ENCODE data around the gene SORCS1.

The SORCS1 gene

DNA sequence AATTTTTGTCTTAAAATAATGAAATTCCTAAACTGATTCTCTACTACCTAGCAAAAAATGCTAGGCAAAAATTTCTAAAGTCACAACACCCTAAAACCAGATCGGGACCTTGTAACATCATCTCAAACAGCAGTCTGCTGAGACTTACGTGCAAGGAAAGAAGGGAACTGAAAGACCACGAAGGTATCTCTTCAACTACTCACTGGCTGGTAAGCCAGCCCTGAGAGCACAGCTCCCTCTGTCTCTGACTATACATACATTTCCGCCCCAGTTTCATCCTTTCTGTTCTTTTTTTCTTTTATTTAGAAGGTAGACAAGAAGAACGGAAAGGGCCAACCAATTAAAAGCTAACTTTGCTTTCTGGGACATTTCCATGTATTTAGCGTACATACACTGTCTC lies 15.6 kb downstream of the SORCS1 start:
- DNase-seq (ENCODE audit: low read depth), result no peak
- TF ChIP-seq, protein P1, sequence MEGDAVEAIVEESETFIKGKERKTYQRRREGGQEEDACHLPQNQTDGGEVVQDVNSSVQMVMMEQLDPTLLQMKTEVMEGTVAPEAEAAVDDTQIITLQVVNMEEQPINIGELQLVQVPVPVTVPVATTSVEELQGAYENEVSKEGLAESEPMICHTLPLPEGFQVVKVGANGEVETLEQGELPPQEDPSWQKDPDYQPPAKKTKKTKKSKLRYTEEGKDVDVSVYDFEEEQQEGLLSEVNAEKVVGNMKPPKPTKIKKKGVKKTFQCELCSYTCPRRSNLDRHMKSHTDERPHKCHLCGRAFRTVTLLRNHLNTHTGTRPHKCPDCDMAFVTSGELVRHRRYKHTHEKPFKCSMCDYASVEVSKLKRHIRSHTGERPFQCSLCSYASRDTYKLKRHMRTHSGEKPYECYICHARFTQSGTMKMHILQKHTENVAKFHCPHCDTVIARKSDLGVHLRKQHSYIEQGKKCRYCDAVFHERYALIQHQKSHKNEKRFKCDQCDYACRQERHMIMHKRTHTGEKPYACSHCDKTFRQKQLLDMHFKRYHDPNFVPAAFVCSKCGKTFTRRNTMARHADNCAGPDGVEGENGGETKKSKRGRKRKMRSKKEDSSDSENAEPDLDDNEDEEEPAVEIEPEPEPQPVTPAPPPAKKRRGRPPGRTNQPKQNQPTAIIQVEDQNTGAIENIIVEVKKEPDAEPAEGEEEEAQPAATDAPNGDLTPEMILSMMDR (IDR thresholded peaks at IDR 0.05; ENCODE audit: control insufficient read depth, extremely low read depth, insufficient read depth), result no peak
- no peak overlapping the region for H3K4me3 ChIP-seq (ENCODE audit: low read depth, low read length)

DNA sequence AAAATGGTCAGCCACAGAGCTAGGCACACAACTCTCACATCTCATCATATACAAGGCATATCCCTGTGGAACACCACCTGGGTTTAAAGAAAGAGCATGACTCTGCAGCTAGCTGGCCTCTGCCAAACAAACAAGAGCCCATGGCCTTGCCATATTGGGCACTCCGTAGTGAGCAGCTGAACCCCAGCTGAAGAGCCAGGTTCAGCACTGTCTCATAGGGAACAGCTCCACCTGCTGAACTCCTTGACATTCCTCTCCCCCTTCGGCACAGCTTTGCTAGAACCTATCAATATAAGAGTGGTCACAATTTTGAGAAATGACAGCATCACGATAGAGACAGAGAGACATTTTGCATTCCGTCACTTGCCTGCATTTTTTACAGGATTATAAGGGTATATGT lies 20.0 kb downstream of the SORCS1 start:
- TF ChIP-seq, protein P1 (IDR thresholded peaks at IDR 0.05; ENCODE audit: control insufficient read depth, extremely low read depth, insufficient read depth), result no peak
- DNase-seq (ENCODE audit: low read depth), result no peak
- no peak overlapping the region for H3K4me3 ChIP-seq (ENCODE audit: low read depth, low read length)

DNA sequence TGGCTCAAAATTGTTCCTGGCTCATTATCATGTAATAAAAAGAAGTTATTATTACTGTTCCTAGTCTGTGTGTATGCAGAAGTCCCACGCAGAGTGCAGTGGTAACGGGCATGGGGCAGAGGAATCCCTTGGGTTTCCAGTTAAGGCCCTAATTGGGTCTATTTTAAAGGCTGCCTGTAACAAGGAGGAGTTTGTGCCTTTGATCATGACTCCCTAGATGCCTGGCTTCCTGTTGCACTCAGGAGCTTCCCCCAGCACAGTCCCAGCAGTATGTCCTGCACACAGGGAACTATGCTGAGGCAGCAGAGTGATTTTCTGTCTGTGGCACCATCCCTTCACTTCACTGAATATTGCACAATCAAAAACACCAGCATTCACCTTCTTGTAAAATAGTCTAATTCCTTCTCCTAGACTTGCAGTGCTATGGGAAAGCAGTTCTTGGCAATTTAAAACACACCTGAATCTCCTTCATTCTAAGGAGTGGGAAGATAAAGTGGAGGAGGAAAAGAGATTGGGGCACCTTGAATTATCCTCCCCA lies 22.9 kb downstream of the SORCS1 start:
- TF ChIP-seq, protein P1 (IDR thresholded peaks at IDR 0.05; ENCODE audit: control insufficient read depth, extremely low read depth, insufficient read depth), result no peak
- DNase-seq (ENCODE audit: low read depth), result no peak
- no peak overlapping the region for H3K4me3 ChIP-seq (ENCODE audit: low read depth, low read length)

DNA sequence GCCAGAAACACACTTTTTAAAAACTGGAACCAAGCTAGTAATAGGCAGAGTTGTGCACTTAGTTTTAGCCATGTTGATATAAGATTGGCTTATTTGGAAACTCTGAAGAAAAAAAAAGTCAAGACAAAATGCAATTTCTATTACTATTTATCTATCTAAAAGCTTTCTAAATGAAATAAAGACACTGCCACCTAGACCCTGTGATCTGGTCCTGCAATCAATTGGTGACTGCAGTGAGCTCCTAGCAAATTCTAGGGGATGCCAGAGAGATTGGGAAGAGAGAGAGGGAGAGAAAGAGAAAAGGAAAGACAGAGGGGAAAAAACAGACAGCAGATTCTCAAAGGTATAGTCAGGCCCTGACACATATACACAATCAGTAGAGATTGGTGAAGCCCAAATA lies 25.3 kb downstream of the SORCS1 start:
- TF ChIP-seq, protein P1 (IDR thresholded peaks at IDR 0.05; ENCODE audit: control insufficient read depth, extremely low read depth, insufficient read depth), result no peak
- no peak overlapping the region for H3K4me3 ChIP-seq (ENCODE audit: low read depth, low read length)
- no peak for DNase-seq (ENCODE audit: low read depth)

DNA sequence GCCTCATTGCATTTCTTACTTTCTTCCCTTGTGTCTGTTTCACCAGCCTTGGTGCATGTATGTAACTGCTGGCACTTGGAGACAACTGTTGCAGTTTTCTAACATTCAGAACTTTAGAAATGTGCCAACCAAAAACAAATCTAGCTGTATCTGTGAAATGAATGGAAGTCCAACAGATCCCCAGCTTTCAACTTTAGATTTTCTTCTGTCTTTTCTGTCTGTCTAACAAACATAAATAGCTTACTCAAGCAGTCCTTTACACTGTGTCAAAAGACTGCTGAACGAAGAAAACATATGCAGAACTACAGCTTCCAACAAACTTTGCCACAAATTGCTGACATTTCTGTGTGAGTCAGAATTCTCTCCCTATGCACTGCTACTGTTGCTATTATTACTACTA lies 30.9 kb downstream of the SORCS1 start:
- DNase-seq (ENCODE audit: low read depth), result no peak
- TF ChIP-seq, protein P1 (IDR thresholded peaks at IDR 0.05; ENCODE audit: control insufficient read depth, extremely low read depth, insufficient read depth), result no peak
- no peak overlapping the region for H3K4me3 ChIP-seq (ENCODE audit: low read depth, low read length)

DNA sequence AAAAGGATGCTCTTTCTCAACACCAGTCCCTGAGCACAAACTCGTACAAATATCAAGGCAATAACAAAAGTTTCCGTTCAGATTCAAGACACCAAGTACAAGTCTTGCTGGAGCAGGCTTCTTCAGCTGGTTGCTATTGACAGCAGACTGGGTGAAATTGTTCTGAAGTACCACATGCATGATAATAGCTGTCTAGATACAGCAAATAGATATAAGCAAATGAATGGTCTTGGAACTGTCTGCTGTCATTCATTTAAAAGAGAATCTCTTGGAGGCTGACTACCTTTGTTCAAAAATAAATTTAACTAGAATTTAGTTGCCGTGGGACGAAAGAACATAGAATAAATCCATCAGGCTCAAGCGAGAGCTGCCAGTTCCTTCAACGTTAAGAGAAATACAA lies 35.5 kb downstream of the SORCS1 start:
- no peak overlapping the region for H3K4me3 ChIP-seq (ENCODE audit: low read depth, low read length)
- no peak for DNase-seq (ENCODE audit: low read depth)
- TF ChIP-seq, protein P1 (IDR thresholded peaks at IDR 0.05; ENCODE audit: control insufficient read depth, extremely low read depth, insufficient read depth), result no peak

DNA sequence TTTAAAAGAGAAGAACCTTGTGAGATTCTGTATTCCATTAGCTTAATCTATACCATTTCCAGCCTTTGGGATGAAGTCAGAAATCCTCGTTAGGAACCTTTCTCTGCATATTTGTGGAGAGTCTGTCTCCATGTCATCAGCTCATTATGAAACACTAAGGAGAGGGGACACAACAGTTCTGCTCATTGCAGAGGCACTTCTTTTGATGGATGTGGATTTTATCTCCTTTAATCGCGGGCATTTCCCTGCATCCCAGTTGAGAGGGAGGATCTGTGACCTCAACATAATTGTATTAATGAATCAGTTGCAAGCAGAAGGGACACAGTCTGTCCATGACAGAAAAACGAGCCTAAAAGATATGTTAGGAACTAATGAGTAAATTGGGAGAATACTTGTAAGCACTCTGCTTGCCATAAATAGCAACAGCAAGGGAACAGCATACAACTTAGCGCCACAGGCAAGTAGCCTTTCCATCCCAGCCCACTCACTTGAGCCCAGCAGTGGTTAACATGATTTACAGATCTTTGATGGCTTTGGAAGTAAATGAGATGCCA lies 37.9 kb downstream of the SORCS1 start:
- TF ChIP-seq, protein P1 (IDR thresholded peaks at IDR 0.05; ENCODE audit: control insufficient read depth, extremely low read depth, insufficient read depth), result no peak
- no peak overlapping the region for H3K4me3 ChIP-seq (ENCODE audit: low read depth, low read length)
- DNase-seq (ENCODE audit: low read depth), result no peak

All from LNCaP clone FGC (cell line).